HG03575 (cell line): ENCODE results near the gene APBB2.
"Not testable (repeated sequence)": the region's sequence is repeated elsewhere in the genome, so short reads cannot be mapped to it uniquely, and the experiment has no call there.

Source experiments
- ATAC-seq: cut with Tn5 transposase; IDR thresholded peaks from one replicate; pipeline ENCODE4 v1.9.1; 2021; ENCODE audit not compliant: unreplicated experiment, insufficient number of reproducible peaks, low FRiP score; ENCODE audit errors: extremely low read depth

The APBB2 gene

GRCh38 chr4:40909363-40909876 lies 304.9 kb downstream of the APBB2 start:
- ATAC-seq: no peak

- no peak for ATAC-seq
Observed at GRCh38 chr4:40908702-40909362, 305.5 kb downstream of the APBB2 start.

- no peak for ATAC-seq
Observed at GRCh38 chr4:40908297-40908696, 306.0 kb downstream of the APBB2 start.

GRCh38 chr4:40905414-40905813 lies 308.9 kb downstream of the APBB2 start:
- no peak for ATAC-seq

- ATAC-seq: not testable (repeated sequence)
Observed at GRCh38 chr4:40900531-40900930, 313.8 kb downstream of the APBB2 start.

- no peak for ATAC-seq
Observed at GRCh38 chr4:40897557-40898203, 316.7 kb downstream of the APBB2 start.

GRCh38 chr4:40890764-40891163 lies 323.6 kb downstream of the APBB2 start:
- no peak for ATAC-seq

- ATAC-seq: no peak
Observed at GRCh38 chr4:40890199-40890598, 324.1 kb downstream of the APBB2 start.

- no peak for ATAC-seq
Observed at GRCh38 chr4:40888933-40889332, 325.4 kb downstream of the APBB2 start.

- no peak for ATAC-seq
Observed at GRCh38 chr4:40887764-40888131, 326.6 kb downstream of the APBB2 start.

GRCh38 chr4:40886931-40887763 lies 327.2 kb downstream of the APBB2 start:
- no peak for ATAC-seq

- ATAC-seq: no peak
Observed at GRCh38 chr4:40881851-40882250, 332.5 kb downstream of the APBB2 start.

GRCh38 chr4:40881096-40881495 lies 333.2 kb downstream of the APBB2 start:
- no peak for ATAC-seq

GRCh38 chr4:40878548-40879055 lies 335.7 kb downstream of the APBB2 start:
- ATAC-seq: no peak

- ATAC-seq: no peak
Observed at GRCh38 chr4:40877081-40877480, 337.3 kb downstream of the APBB2 start.

GRCh38 chr4:40875507-40876150 lies 338.7 kb downstream of the APBB2 start:
- ATAC-seq: no peak

GRCh38 chr4:40874901-40875300 lies 339.4 kb downstream of the APBB2 start:
- ATAC-seq: no peak

GRCh38 chr4:40874331-40874730 lies 340.0 kb downstream of the APBB2 start:
- ATAC-seq: no peak

- no peak for ATAC-seq
Observed at GRCh38 chr4:40871695-40872250, 342.6 kb downstream of the APBB2 start.
